ENCODE data around the gene KCTD10. TPM values are rescaled to one million over a fixed set of nuclear protein-coding genes. Genes with fewer than 3 reads are reported as not detected.
"Not testable (repeated sequence)": the region's sequence is repeated elsewhere in the genome, so short reads cannot be mapped to it uniquely, and the experiment has no call there.

KCTD10 gene
- total RNA-seq, 1 donor from 2014 or later, result 61.4 TPM

- TF ChIP-seq CTCF (IDR thresholded peaks at IDR 0.05), result no peak
- no peak for ATAC-seq
- H3K27ac ChIP-seq, result peak overlapping the region; percentile 100
Observed at GRCh38 chr12:109477963-109478315, 839 bp upstream of the KCTD10 start.

GRCh38 chr12:109476807-109477184 lies 304 bp downstream of the KCTD10 start:
- intact Hi-C loops (cut with DNase I), result no loop called here
- DNase-seq (no peak), ATAC-seq (peak in 1 of 2 donors; percentile 33)
- H3K4me3 ChIP-seq, result peak overlapping the region; percentile 99
- TF ChIP-seq CTCF (IDR thresholded peaks at IDR 0.05), result no peak
- H3K27me3 ChIP-seq (ENCODE audit: low read depth), result no peaks in the 10 kb centered on the region
- no peaks in the 10 kb centered on the region for H3K9me3 ChIP-seq
- peaks cover 48% of the 10 kb centered on the region for H3K4me1 ChIP-seq
- peaks cover 14% of the 10 kb centered on the region for H3K36me3 ChIP-seq
- H3K27ac ChIP-seq, result peak overlapping the region; percentile 100

More at GRCh38 chr12:109477963-109478315, 839 bp upstream of the KCTD10 start:
- intact Hi-C loops (cut with DNase I), result no loop called here
- Histone ChIP-seq H3K9me3 (no peaks in the 10 kb centered on the region), H3K4me1 (peaks cover 41% of the 10 kb centered on the region), H3K27me3 (ENCODE audit: low read depth) (no peaks in the 10 kb centered on the region), H3K4me3 (peak overlapping the region; percentile 99), H3K36me3 (peaks cover 12% of the 10 kb centered on the region)
- no peak for DNase-seq

DNA sequence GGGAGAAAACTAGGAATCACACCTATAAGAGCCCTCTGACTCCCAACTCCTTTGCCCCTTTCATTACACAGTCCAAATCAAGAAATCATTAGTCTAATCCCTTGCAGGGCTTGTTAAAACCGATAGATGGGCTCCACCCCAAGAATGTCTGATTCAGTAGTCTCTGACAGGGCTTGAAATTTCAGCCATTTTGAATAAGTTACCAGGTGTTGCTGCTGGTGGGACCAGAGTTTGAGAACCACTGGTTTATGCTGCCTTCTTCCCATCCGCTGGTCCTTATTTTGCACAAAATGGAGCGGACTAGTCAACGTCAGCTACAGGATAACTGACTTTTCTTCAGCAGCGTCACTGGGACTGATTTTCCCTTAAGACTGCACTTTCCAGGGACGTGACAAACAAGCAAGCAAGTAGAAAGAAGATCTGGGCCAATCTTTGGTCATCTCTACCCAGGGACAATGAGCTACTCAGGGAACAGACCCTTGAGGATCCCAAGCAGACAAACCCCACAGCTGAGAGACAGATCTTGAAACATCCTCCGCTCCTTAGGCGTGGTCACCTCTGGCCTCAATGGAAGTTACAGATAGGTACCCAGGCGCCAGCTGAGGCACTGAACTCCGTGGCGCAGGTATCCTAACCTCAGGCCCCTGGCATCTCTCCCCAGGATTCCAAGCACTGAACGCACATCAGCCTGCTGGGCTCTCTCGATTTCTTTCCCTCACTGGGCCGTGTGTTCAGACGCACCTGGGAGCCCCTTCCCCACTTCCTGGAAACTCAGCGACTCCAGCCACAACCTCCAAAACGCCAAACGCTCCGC lies 900 bp downstream of the KCTD10 start:
- DNase-seq (no peak), ATAC-seq (peak in 1 of 2 donors; percentile 20)
- H3K36me3 ChIP-seq, result peaks cover 17% of the 10 kb centered on the region
- no peaks in the 10 kb centered on the region for H3K27me3 ChIP-seq (ENCODE audit: low read depth)
- no peaks in the 10 kb centered on the region for H3K9me3 ChIP-seq
- H3K27ac ChIP-seq, result peak overlapping the region; percentile 100
- H3K4me1 ChIP-seq, result peaks cover 54% of the 10 kb centered on the region
- TF ChIP-seq CTCF (IDR thresholded peaks at IDR 0.05), result no peak
- intact Hi-C loops (cut with DNase I), result no loop called here
- peak overlapping the region; percentile 99 for H3K4me3 ChIP-seq

DNA sequence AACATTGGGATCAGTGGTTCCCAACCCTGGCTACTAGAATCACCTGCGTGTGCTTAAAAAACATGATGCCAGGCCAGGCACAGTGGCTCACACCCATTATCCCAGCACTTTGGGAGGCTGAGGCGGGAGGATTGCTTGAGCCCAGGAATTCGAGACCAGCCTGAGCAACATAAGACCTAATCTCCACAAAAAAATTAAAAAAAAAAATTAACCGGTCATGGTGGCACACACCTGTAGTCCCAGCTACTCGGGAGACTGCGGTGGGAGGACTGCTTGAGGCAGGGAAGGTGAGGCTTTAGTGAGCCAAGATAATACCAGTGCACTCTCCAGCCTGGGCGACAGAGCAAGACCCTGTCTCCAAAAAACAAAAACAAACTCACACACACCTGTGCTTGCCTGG lies 2.0 kb downstream of the KCTD10 start:
- peaks cover 27% of the 10 kb centered on the region for H3K36me3 ChIP-seq
- TF ChIP-seq CTCF (IDR thresholded peaks at IDR 0.05), result no peak
- intact Hi-C loops (cut with DNase I), result no loop called here
- peaks cover 65% of the 10 kb centered on the region for H3K4me1 ChIP-seq
- H3K27ac ChIP-seq, result no peak overlapping the region
- ATAC-seq (no peak), DNase-seq (no peak)
- no peaks in the 10 kb centered on the region for H3K9me3 ChIP-seq
- peak overlapping the region; percentile 99 for H3K4me3 ChIP-seq
- no peaks in the 10 kb centered on the region for H3K27me3 ChIP-seq (ENCODE audit: low read depth)

DNA sequence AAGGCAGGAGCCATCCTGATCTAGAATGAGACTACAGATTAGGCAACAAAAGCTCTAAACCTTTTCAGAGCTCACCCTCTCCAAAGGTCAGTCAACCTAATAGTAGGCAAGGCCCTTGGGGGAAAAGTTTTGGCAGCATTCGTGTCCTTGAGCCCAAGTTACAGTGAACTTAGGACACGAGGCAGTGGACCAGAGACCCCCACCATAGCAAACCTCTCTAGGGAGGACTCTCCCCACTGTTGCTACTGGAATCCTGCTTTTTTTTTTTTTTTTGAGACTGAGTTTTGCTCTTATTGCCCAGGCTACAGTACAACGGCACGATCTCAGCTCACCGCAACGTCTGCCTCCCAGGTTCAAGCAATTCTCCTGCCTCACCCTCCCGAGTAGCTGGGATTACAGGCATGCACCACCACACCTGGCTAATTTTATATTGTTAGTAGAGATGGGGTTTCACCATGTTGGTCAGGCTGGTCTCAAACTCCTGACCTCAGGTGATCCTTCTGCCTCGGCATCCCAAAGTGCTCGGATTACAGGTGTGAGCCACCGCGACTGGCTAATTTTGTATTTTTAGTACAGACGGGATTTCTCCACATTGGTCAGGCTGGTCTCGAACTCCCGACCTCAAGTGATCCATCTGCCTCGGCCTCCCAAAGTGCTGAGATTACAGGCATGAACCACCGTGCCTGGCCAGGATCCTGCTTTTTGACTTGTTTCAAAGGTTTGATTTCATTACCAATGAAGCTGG lies 3.4 kb downstream of the KCTD10 start:
- H3K9me3 ChIP-seq; ATAC-seq; H3K27ac ChIP-seq; H3K4me3 ChIP-seq; H3K27me3 ChIP-seq (ENCODE audit: low read depth); intact Hi-C loops (cut with DNase I); DNase-seq: not testable (repeated sequence)
- H3K4me1 ChIP-seq, result peaks cover 75% of the 10 kb centered on the region
- peaks cover 41% of the 10 kb centered on the region for H3K36me3 ChIP-seq

DNA sequence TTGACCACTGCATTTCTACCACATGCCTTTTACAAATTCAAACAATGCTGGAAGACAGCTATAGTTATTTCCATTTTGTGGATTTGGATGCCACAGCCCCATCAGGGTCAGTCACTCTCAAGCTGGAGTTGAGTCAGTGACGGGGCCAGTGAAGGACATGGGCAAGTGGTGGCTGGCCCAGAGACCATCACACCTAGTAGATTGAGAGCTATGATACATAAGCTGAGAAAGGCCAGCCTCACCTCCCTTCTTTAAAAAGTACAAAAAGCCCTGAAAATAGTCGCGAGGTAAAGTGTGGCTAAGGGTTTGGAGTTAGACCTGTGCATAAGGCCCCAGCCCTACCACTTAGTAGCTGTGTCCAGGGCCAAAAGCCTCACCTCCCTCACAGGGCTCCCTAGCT lies 4.1 kb downstream of the KCTD10 start:
- intact Hi-C loops (cut with DNase I), result no loop called here
- no peaks in the 10 kb centered on the region for H3K27me3 ChIP-seq (ENCODE audit: low read depth)
- TF ChIP-seq CTCF (IDR thresholded peaks at IDR 0.05), result no peak
- ATAC-seq, result no peak
- H3K9me3 ChIP-seq, result no peaks in the 10 kb centered on the region
- no peak overlapping the region for H3K27ac ChIP-seq
- DNase-seq, result no peak
- H3K4me1 ChIP-seq, result peaks cover 73% of the 10 kb centered on the region
- peaks cover 48% of the 10 kb centered on the region for H3K36me3 ChIP-seq
- H3K4me3 ChIP-seq, result no peak overlapping the region

All from lower lobe of right lung (tissue), 2 donors.